Inflammatory macrophage treated with lipopolysaccharide for 4 hours (primary cell): ENCODE results near the gene NXPE4.

Experiments used
- DNase-seq: peaks from one replicate; pipeline ENCODE4 v3.0.0-alpha.2; 2020

Gene NXPE4

GRCh38 chr11:114556135-114556534 lies 39.5 kb downstream of the NXPE4 start:
- DNase-seq: no peak

- no peak for DNase-seq
Observed at GRCh38 chr11:114553642-114554041, 41.9 kb downstream of the NXPE4 start.

- no peak for DNase-seq
Observed at GRCh38 chr11:114551060-114551459, 44.5 kb downstream of the NXPE4 start.

GRCh38 chr11:114525682-114526081 lies 69.9 kb downstream of the NXPE4 start:
- no peak for DNase-seq

GRCh38 chr11:114524122-114524521 lies 71.5 kb downstream of the NXPE4 start:
- DNase-seq: no peak

- DNase-seq: no peak
Observed at GRCh38 chr11:114522818-114523217, 72.8 kb downstream of the NXPE4 start.
